NCI-H446 treated with DMSO at 0.1 percent for 48 hours (cell line): ENCODE data around the gene UBAC2.

Experiments used
- DNase-seq: peaks from one replicate; lab custom pipeline; 2025; lab: John Stamatoyannopoulos, UW

The UBAC2 gene

DNA sequence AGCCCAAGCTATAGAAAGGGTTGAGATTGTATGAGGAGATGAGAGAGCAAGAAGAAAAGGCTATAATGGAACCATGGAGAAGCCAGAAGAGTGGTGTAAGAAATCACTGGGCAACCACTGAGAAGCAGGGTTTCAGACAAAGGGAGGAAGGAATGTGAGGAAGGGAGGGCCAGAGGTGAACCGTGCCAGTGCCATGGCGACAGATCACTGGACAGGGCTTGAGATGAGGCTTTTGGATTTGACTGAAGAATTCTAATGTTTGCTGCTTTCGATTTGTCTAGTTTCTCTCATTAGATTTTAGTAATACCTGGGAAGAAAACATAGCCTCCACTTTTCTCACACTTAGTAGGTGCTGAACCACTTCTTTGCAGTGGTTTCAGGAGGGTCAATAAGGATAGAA is 112.8 kb downstream of the UBAC2 start:
- DNase-seq, result no peak

DNA sequence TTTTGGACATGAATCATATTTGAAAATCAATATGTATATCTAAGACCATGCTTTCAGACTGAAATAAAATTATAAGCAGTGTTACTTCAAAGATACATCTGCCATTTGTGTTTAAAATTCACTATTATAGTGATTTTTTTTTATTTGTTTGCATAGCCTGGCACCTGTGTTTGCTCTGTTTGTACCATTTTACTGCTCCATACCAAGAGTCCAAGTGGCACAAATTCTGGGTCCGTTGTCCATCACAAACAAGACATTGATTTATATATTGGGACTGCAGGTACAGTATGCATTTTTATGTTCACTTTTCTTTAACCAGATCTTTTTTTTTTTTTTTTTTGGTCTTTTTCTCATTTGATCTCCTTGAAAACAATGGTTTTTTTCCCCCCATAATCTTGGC is 113.3 kb downstream of the UBAC2 start:
- no peak for DNase-seq

DNA sequence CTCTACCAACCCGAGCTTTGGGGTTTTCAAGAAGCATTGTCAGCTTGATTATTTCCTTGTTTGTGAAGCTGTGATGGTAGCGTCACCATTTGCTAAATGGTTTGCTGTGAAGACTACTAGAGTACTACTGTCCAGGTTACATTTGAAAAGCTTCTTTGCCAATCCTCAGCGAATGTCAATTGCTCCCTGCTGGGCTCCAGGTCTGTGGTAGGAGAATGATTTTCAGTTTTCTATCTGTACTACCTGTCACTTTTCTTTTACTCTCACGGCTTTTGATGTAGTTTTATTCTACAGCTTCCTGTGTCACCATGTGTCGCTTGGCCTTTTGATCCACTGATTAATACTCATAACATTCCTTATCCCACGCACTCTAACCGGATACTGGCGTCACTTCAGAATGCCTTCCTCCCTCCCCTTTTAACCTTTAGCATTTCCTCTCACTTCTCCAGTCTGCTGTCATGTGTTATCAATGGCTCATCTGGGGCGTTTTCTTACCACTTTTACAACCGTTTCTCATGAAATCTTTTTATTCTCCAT is 114.1 kb downstream of the UBAC2 start:
- no peak for DNase-seq

DNA sequence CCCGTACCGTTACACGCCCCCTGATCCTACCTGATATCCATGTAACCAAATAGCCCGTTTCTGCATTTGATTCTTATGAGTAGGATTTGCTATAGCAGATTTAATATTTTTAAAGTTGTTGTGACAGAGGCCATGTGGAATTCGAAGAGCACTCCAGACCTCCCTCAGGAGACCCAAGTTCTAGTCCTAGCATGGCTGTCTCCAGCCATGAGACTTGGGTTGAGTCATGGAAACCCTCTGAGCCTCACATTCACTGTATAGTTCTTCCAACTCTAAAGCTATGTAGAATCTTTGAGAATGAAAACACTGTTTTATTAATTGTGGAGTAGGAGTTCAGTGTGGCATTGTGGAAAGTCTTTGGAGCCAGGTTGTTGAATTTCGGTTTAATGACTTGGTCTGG is 114.5 kb downstream of the UBAC2 start:
- DNase-seq, result no peak

DNA sequence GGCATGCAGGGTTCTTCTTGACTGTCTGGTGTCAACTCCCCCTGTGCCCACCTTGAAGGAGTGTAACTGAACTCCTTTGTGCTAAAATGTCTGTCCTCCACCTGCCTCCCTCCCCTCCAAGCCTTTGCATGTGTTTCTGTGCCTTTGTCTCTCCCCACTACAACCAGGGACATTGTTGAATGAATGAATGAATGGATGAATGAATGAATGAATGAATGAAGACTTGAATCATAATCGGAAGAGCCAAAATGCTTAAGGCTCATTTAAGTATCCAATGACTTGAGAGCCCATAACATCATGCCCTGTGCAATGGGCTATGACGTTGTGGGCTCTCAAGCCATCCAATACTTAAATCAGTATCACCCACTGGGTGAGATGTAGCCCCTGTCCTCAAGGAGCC is 115.6 kb downstream of the UBAC2 start:
- no peak for DNase-seq

DNA sequence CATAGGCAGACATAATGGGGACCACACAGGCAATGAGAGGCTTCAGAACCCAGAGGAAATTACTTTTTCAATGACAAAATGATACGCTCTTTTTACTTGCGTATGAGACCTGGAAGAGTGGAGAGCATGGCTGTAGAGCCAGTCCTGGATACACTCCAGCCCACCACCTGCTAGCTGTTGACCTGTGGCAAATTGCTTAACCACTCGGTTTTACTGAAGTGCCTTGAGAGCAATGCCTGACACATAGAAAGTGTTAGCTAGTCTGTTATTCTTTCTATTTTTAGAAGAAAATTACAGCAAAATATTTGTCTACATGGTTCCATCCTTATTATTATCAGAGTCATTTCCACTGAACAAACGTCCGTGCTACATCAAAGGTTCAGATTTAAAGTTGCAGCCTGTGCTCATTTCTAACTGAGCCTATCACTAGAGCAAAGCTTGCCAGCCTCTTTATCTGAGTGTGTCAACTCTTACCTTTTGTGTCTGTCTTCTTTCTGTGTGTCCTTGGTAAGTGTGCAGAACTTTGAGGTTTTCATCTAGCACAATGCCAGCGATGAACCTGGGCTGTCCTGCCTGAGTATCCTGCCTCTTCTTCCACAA is 116.1 kb downstream of the UBAC2 start:
- no peak for DNase-seq

GRCh38 chr13:99320693-99321481 is 120.2 kb downstream of the UBAC2 start:
- no peak for DNase-seq

- no peak for DNase-seq
These were observed 121.1 kb downstream of the UBAC2 start for GRCh38 chr13:99321709-99322108.

DNA sequence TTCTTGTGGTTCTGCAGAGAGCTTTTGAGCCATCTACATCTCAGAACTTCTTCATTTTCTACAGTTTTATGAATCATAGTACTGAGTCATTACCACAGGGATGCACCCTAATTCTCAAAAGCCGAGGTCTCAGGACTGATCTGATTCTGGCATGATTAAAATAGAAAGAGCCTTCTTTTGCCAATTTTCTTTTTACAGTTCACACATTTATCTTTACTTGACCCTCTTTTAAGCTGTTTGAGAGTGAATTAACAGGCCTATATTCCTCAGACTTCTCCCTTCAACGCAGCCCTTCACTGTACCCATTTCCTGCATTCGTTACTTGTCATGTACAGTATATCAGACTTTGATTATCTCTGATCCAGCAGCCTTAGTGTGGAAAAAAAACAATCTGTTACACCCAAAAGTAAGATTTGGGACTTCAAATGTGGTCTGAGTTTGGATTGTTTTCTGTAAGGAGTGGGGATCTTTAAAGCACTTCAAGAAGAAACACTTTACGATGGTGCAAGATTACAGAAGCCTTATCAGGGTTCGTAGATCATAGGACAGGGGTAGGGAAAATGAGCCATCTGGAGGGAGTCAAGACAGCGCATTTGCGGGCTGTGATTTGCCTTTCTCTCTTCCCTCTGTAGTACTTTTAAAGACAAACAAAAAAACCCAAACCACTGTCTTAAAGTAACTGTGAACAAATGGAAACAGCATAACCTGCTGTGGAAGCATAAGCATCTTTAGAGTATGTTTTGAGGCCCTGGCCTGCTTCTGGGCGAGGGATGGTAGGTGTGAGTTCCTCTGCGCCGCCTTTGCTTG is 121.8 kb downstream of the UBAC2 start:
- DNase-seq, result no peak

- no peak for DNase-seq
These were observed 122.8 kb downstream of the UBAC2 start for GRCh38 chr13:99323488-99323887.

- no peak for DNase-seq
These were observed 125.4 kb downstream of the UBAC2 start for GRCh38 chr13:99326012-99326411.

- DNase-seq, result no peak
These were observed 126.5 kb downstream of the UBAC2 start for GRCh38 chr13:99327126-99327525.

DNA sequence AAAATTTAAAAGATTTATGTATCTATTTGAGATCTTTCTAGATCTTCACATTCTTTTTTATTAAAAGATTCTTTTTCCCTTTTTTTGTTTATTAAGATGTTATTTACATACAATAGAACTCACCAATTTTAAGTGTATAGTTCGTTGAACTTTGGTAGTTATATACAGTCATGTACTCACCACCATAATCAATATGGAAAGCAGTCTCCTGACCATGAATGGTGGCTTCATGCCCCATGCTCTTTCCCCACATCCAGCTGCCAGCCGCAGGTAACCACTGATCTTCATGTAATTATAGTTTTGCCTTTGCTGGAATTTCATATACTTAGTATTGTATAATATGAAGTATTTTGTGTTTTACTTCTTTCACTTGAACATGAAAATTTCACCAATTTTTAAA is 127.1 kb downstream of the UBAC2 start:
- DNase-seq, result no peak

GRCh38 chr13:99329477-99329876 is 128.8 kb downstream of the UBAC2 start:
- no peak for DNase-seq

- DNase-seq, result no peak
These were observed 130.3 kb downstream of the UBAC2 start for GRCh38 chr13:99330942-99331341.

DNA sequence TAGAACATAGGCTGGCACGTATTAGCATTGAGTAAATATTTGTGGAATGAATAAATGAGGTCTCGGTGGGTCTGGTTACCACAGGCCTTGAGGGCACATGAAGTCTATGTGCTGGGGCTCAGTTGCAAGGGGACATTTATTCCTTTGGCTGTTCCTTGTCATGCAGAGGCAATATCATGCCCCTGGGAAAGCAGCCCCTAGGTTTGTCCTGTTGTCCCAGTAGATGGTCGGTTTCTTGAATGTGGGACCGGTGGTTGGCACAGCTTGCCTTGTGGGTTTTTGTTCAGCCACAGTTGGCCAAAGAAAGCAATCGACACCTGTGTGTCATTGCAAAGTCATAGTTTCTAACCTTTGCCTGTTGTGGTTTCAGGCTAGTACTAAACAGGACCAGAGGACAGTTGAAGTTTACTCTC is 131.2 kb downstream of the UBAC2 start:
- DNase-seq, result no peak

GRCh38 chr13:99332456-99332855 is 131.8 kb downstream of the UBAC2 start:
- DNase-seq, result no peak

- DNase-seq, result no peak
These were observed 133.6 kb downstream of the UBAC2 start for GRCh38 chr13:99334221-99334620.

- DNase-seq, result no peak
These were observed 134.4 kb downstream of the UBAC2 start for GRCh38 chr13:99335087-99335486.

GRCh38 chr13:99335603-99336002 is 134.9 kb downstream of the UBAC2 start:
- no peak for DNase-seq

- no peak for DNase-seq
These were observed 138.6 kb downstream of the UBAC2 start for GRCh38 chr13:99339230-99339721.

GRCh38 chr13:99339736-99340397 is 139.2 kb downstream of the UBAC2 start:
- DNase-seq, result no peak
